ENCODE measurements around the gene TRMT10B.

GRCh38 chr9:37730839-37731238 lies 22.8 kb upstream of the TRMT10B start:
- TF ChIP-seq CTCF (tag by site-specific recombination; IDR thresholded peaks at IDR 0.05) (no peak), KLF7 (tag by site-specific recombination; IDR thresholded peaks at IDR 0.05; ENCODE audit: borderline replicate concordance) (no peak), ZNF292 (tag by site-specific recombination; IDR thresholded peaks at IDR 0.05; ENCODE audit: borderline replicate concordance, low read depth) (no peak)
